Suprapubic skin (tissue), 4 donors: ENCODE data around the gene DNAH10. TPM values are rescaled to one million over a fixed set of nuclear protein-coding genes. Genes with fewer than 3 reads are reported as not detected.

Experiments
- DNase-seq, 2 donors: peaks; one replicate each; pipeline ENCODE4 v3.0.0-alpha.2; 2019; ENCODE audit warnings: low spot score in 2 of 2
- H3K27ac ChIP-seq: fragments of 200-600 bp; sonication (generic); one replicate; pipeline ENCODE4 v1.5.1; 2019
- H3K27me3 ChIP-seq: fragments of 200-600 bp; sonication (generic); one replicate; pipeline ENCODE4 v1.5.1; 2019
- H3K36me3 ChIP-seq: fragments of 200-600 bp; sonication (generic); one replicate; pipeline ENCODE4 v1.5.1; 2019
- H3K4me1 ChIP-seq: fragments of 200-600 bp; sonication (generic); one replicate; pipeline ENCODE4 v1.5.1; 2019
- H3K4me3 ChIP-seq: fragments of 200-600 bp; sonication (generic); one replicate; pipeline ENCODE4 v1.5.1; 2019; ENCODE audit warnings: mild to moderate bottlenecking
- H3K9me3 ChIP-seq: fragments of 200-600 bp; sonication (generic); one replicate; pipeline ENCODE4 v1.5.1; 2019
- CTCF ChIP-seq, 2 donors: fragments of 200-600 bp in 1 of 2; fragments of 450-650 bp in 1 of 2; sonication (generic) in 1 of 2; IDR thresholded peaks; one replicate each; pipeline ENCODE4 v1.5.1; 2016 to 2019; ENCODE audit warnings: antibody characterized with exemption in 2 of 2, mild to moderate bottlenecking in 1 of 2, moderate library complexity in 1 of 2
- EP300 ChIP-seq: sonication (generic); formaldehyde crosslinking; IDR thresholded peaks from one replicate; pipeline ENCODE4 v1.6.1; 2017; ENCODE audit warnings: antibody characterized with exemption
- POLR2A ChIP-seq, 2 donors: fragments of 450-650 bp; IDR thresholded peaks; one replicate each; pipeline ENCODE4 v1.6.1; 2017; ENCODE audit warnings: antibody characterized with exemption in 2 of 2, mild to moderate bottlenecking in 2 of 2, moderate library complexity in 2 of 2
- POLR2AphosphoS5 ChIP-seq, 3 donors: sonication (generic); formaldehyde crosslinking; IDR thresholded peaks; one replicate each; pipeline ENCODE4 v1.6.1; 2017; ENCODE audit warnings: antibody characterized with exemption in 3 of 3
- WGBS: methylation state at CpG from one replicate; pipeline ENCODE4 v1.1.5; 2018; 5-methylcytosine and 5-hydroxymethylcytosine counted together
- total RNA-seq, 4 donors: library from RNA; depleted of rRNA; stranded (reverse); fragments of >200 nt; gene quantifications; one replicate each; pipeline ENCODE4 v1.1.0, GENCODE V29; 2016

Gene DNAH10
- total RNA-seq, 4 donors from 2014 or later, result 0.13 to 1.2 (median 0.19) TPM; not detected in 1

GRCh38 chr12:123892180-123892559, 130.1 kb downstream of the DNAH10 start:
- H3K27me3 ChIP-seq, result peaks cover 27% of the 10 kb centered on the region

GRCh38 chr12:123892853-123893252, 130.8 kb downstream of the DNAH10 start:
- no peak overlapping the region for H3K4me3 ChIP-seq
- H3K9me3 ChIP-seq, result no peaks in the 10 kb centered on the region
- no peaks in the 10 kb centered on the region for H3K36me3 ChIP-seq
- 83% methylated on average over 10 of the region's 10 CpGs for WGBS
- no peak for DNase-seq
- peaks cover 24% of the 10 kb centered on the region for H3K27me3 ChIP-seq
- H3K27ac ChIP-seq, result no peak overlapping the region
- H3K4me1 ChIP-seq, result no peaks in the 10 kb centered on the region
- no peak for TF ChIP-seq POLR2A (IDR thresholded peaks at IDR 0.05)
- TF ChIP-seq POLR2AphosphoS5 (IDR thresholded peaks at IDR 0.05), result no peak
- no peak for TF ChIP-seq CTCF (IDR thresholded peaks at IDR 0.05)
- TF ChIP-seq EP300, result no peak

More at GRCh38 chr12:123892180-123892559, 130.1 kb downstream of the DNAH10 start:
- peaks cover 1% of the 10 kb centered on the region for H3K4me1 ChIP-seq
- TF ChIP-seq EP300 (no peak), CTCF (IDR thresholded peaks at IDR 0.05) (no peak), POLR2A (IDR thresholded peaks at IDR 0.05) (no peak), POLR2AphosphoS5 (IDR thresholded peaks at IDR 0.05) (no peak)
- H3K4me3 ChIP-seq, result no peak overlapping the region
- 87% methylated on average over 9 of the region's 9 CpGs for WGBS
- no peaks in the 10 kb centered on the region for H3K36me3 ChIP-seq
- no peaks in the 10 kb centered on the region for H3K9me3 ChIP-seq
- DNase-seq, result no peak
- H3K27ac ChIP-seq, result no peak overlapping the region

- Histone ChIP-seq H3K36me3 (no peaks in the 10 kb centered on the region), H3K27me3 (peaks cover 24% of the 10 kb centered on the region), H3K9me3 (no peaks in the 10 kb centered on the region), H3K27ac (no peak overlapping the region), H3K4me1 (no peaks in the 10 kb centered on the region), H3K4me3 (no peak overlapping the region)
- 87% methylated on average over 7 of the region's 9 CpGs for WGBS
- no peak for DNase-seq
- no peak for TF ChIP-seq EP300
- no peak for TF ChIP-seq POLR2AphosphoS5 (IDR thresholded peaks at IDR 0.05)
- TF ChIP-seq POLR2A (IDR thresholded peaks at IDR 0.05), result no peak
- TF ChIP-seq CTCF (IDR thresholded peaks at IDR 0.05), result no peak
Measured at GRCh38 chr12:123893276-123893675, 131.2 kb downstream of the DNAH10 start.

- Histone ChIP-seq H3K36me3 (no peaks in the 10 kb centered on the region), H3K27me3 (peaks cover 24% of the 10 kb centered on the region), H3K27ac (no peak overlapping the region), H3K9me3 (no peaks in the 10 kb centered on the region), H3K4me3 (no peak overlapping the region), H3K4me1 (no peaks in the 10 kb centered on the region)
- TF ChIP-seq EP300 (no peak), POLR2A (IDR thresholded peaks at IDR 0.05) (no peak), CTCF (IDR thresholded peaks at IDR 0.05) (no peak), POLR2AphosphoS5 (IDR thresholded peaks at IDR 0.05) (no peak)
- DNase-seq, result no peak
- 63% methylated on average over 4 of the region's 4 CpGs for WGBS
Measured at GRCh38 chr12:123894823-123895345, 132.8 kb downstream of the DNAH10 start.

GRCh38 chr12:123895451-123895850, 133.3 kb downstream of the DNAH10 start:
- no peak overlapping the region for H3K4me3 ChIP-seq
- H3K36me3 ChIP-seq, result no peaks in the 10 kb centered on the region
- H3K4me1 ChIP-seq, result no peaks in the 10 kb centered on the region
- H3K27ac ChIP-seq, result no peak overlapping the region
- peaks cover 21% of the 10 kb centered on the region for H3K27me3 ChIP-seq
- WGBS, result 93% methylated on average over 8 of the region's 8 CpGs
- H3K9me3 ChIP-seq, result no peaks in the 10 kb centered on the region
- no peak for DNase-seq
- no peak for TF ChIP-seq POLR2A (IDR thresholded peaks at IDR 0.05)
- no peak for TF ChIP-seq CTCF (IDR thresholded peaks at IDR 0.05)
- no peak for TF ChIP-seq EP300
- no peak for TF ChIP-seq POLR2AphosphoS5 (IDR thresholded peaks at IDR 0.05)
